GM18907 (cell line): Measurements from ENCODE around the gene LCE1C.

Source experiments
- ATAC-seq: cut with Tn5 transposase; IDR thresholded peaks from one replicate; pipeline ENCODE4 v1.9.1; 2021; ENCODE audit warnings: mild to moderate bottlenecking, moderate library complexity; ENCODE audit not compliant: unreplicated experiment

The LCE1C gene

GRCh38 chr1:152760551-152761190 is 45.8 kb downstream of the LCE1C start:
- ATAC-seq = no peak

DNA sequence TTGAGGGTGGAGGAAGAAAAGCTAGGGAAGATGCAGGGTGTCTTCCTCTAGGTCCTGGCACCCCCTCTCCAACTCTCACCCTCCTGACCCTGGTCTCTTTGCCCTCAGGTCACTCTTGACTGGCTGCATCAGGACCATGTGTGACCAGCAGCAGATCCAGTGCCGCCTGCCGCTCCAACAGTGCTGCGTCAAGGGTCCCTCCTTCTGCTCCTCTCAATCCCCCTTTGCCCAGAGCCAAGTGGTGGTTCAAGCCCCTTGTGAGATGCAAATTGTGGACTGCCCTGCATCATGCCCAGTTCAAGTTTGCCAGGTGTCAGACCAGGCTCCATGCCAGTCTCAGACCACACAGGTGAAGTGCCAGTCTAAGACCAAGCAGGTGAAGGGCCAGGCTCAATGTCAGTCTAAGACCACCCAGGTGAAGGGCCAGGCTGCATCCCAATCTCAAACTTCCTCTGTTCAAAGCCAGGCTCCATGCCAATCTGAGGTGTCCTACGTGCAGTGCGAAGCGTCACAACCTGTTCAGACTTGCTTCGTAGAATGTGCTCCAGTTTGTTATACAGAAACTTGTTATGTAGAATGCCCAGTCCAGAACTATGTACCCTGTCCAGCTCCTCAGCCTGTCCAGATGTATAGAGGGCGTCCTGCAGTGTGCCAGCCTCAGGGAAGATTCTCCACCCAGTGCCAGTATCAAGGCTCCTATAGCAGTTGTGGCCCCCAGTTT is 46.8 kb downstream of the LCE1C start:
- ATAC-seq = no peak

DNA sequence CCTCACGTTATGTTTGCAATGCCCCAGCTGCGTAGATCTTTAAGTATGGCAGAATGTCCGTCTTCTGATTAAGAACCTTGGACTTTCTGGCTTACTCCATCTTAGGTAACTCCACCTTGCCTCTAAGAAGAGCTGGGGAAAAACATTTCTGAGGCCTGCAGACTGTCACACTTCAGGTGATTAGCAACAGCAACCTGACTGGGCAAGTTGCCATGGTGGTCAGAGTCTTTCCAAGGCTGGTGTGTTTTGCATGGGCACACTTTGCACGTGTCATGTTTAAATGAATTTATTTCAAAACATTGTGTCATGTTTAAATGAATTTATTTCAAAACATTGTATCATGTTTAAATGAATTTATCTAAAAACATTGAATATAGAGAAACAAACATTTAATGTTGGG is 47.8 kb downstream of the LCE1C start:
- ATAC-seq = no peak

GRCh38 chr1:152757747-152758146 is 48.7 kb downstream of the LCE1C start, which contains the start of gene KPRP:
KPRP (plus strand) TSS chr1:152758025; CDS start chr1:152759589, 1,564 bp downstream.
- no peak for ATAC-seq

DNA sequence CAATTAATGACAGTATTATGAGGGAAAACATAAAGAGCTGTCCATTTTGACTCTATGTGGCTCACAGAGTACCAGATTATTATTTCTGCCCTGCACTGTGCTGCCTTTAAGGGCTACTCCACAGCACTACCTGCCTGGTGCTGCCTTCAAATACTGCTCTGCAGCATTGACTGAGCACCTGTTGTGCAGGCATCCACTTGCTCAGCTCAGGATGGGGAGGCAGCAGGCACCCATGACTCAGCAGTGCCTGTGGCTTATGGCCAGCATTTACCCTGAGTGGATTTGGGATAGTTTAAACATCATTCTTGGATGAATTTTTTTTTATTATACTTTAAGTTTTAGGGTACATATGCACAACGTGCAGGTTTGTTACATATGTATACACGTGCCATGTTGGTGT is 49.6 kb downstream of the LCE1C start:
- no peak for ATAC-seq
